Nephron progenitor cell (in vitro differentiated cells): ENCODE results near the gene CALD1.

ENCODE experiments used
- DNase-seq: peaks from one replicate; pipeline ENCODE4 v3.0.0; 2021
- H3K27ac Mint-ChIP-seq: 2 replicates; pipeline ENCODE4 v1.8.0; 2021; ENCODE audit warnings: mild to moderate bottlenecking, moderate library complexity, mixed read lengths
- H3K27me3 Mint-ChIP-seq: 2 replicates; pipeline ENCODE4 v1.8.0; 2021; ENCODE audit warnings: mild to moderate bottlenecking, low read depth, mixed read lengths; ENCODE audit not compliant: poor library complexity
- H3K36me3 Mint-ChIP-seq: 2 replicates; pipeline ENCODE4 v1.8.0; 2021; ENCODE audit warnings: low read depth, mixed read lengths
- H3K4me1 Mint-ChIP-seq: 2 replicates; pipeline ENCODE4 v1.8.0; 2021; ENCODE audit warnings: mixed read lengths
- H3K4me3 Mint-ChIP-seq: 2 replicates; pipeline ENCODE4 v1.8.0; 2021; ENCODE audit warnings: mild to moderate bottlenecking, moderate library complexity, mixed read lengths
- H3K9me3 Mint-ChIP-seq: 2 replicates; pipeline ENCODE4 v1.8.0; 2021; ENCODE audit warnings: mild to moderate bottlenecking, moderate library complexity, mixed read lengths
- TF ChIP-seq, protein P1 (sequence below): fragments of 200-600 bp; sonication (generic); IDR thresholded peaks from 2 replicates; pipeline ENCODE4 v1.5.0; 2021; ENCODE audit warnings: antibody characterized with exemption

CALD1 gene

DNA sequence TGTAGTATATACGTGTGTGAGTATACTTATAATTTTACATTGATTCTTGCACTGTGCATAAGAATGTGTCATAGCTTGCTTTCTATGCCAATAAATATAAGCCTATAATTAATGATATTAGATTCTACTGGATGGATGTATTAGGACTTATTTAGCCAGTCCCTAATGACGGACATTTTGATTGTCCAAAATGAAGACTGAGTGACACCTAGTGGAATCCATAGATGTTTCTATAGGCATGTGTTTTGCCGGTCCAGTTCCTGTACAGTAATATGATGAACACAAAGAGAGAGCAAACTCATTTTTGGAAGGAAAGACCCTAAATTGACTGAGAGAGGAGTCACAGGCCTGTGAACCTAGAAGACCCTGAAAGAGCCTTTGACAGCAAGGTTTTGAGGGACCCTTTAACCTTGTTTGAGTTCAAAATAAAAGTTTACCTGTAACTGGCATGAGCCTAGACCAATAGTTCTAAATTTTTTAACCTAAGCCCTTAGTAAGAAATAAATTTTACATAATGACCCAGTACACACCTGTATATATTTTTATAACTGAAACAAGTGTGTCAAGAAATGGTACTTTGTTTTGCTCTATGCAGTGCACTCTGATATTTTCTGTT lies 164.5 kb downstream of the CALD1 start:
- Mint-ChIP-seq H3K4me3 (no peak overlapping the region), H3K4me1 (no peaks in the 10 kb centered on the region), H3K9me3 (no peaks in the 10 kb centered on the region), H3K27ac (no peak overlapping the region), H3K36me3 (peaks cover 66% of the 10 kb centered on the region), H3K27me3 (no peaks in the 10 kb centered on the region)
- DNase-seq: no peak
- TF ChIP-seq, protein P1, sequence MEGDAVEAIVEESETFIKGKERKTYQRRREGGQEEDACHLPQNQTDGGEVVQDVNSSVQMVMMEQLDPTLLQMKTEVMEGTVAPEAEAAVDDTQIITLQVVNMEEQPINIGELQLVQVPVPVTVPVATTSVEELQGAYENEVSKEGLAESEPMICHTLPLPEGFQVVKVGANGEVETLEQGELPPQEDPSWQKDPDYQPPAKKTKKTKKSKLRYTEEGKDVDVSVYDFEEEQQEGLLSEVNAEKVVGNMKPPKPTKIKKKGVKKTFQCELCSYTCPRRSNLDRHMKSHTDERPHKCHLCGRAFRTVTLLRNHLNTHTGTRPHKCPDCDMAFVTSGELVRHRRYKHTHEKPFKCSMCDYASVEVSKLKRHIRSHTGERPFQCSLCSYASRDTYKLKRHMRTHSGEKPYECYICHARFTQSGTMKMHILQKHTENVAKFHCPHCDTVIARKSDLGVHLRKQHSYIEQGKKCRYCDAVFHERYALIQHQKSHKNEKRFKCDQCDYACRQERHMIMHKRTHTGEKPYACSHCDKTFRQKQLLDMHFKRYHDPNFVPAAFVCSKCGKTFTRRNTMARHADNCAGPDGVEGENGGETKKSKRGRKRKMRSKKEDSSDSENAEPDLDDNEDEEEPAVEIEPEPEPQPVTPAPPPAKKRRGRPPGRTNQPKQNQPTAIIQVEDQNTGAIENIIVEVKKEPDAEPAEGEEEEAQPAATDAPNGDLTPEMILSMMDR: no peak

DNA sequence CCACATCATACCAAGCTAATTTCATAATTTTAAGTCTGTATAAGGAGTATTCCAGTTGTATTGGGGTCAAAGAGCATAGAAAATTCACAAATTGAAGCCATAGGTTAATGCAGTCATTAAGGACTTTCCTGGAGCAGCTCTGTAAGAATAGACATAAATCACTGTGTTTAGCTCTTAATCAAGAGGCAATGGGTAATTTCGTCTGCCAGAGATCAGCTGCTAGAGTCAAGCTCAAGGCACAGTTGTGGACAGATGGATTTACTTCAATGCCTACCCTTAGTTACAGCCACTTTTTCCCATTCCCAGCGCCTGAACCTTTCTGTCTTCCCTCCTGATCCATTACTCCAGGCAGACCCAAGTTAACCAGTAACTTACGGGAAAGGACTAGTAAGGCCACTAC lies 166.3 kb downstream of the CALD1 start:
- DNase-seq: no peak
- H3K27me3 Mint-ChIP-seq: no peaks in the 10 kb centered on the region
- H3K36me3 Mint-ChIP-seq: peaks cover 73% of the 10 kb centered on the region
- H3K4me1 Mint-ChIP-seq: no peaks in the 10 kb centered on the region
- H3K9me3 Mint-ChIP-seq: no peaks in the 10 kb centered on the region
- H3K27ac Mint-ChIP-seq: no peak overlapping the region
- H3K4me3 Mint-ChIP-seq: no peak overlapping the region
- TF ChIP-seq, protein P1: no peak

DNA sequence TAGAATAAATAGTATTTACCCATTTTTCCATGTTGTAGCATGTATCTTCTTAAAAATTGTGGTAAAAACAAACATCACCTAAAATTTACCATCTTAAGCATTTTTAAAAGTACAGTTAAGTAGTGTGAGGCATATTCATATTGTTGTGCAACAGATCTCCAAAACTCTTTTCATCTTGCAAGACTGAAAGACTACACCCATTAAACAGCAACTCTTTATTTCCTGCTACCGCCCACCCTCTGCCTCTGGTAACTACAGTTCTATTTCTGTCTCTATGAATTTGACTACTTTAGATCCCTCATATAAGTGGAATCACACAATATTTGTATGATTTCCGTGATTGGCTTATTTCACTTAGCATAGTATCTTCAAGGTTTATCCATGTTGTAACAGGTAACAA lies 166.8 kb downstream of the CALD1 start:
- no peak overlapping the region for H3K27ac Mint-ChIP-seq
- TF ChIP-seq, protein P1: no peak
- no peaks in the 10 kb centered on the region for H3K27me3 Mint-ChIP-seq
- H3K4me1 Mint-ChIP-seq: no peaks in the 10 kb centered on the region
- no peaks in the 10 kb centered on the region for H3K9me3 Mint-ChIP-seq
- H3K4me3 Mint-ChIP-seq: no peak overlapping the region
- no peak for DNase-seq
- H3K36me3 Mint-ChIP-seq: peaks cover 73% of the 10 kb centered on the region

DNA sequence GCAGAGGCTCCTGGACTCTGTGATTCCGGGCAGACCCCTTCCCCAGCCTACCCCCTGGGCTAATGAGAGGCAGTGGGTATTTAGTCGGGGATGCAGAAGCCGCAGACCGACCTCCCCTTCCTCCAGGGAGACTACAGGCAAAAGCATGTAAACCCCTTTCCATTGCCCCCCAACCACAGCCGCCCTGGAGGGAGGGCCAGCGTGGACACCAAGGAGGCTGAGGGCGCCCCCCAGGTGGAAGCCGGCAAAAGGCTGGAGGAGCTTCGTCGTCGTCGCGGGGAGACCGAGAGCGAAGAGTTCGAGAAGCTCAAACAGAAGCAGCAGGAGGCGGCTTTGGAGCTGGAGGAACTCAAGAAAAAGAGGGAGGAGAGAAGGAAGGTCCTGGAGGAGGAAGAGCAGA lies 167.9 kb downstream of the CALD1 start:
- no peaks in the 10 kb centered on the region for H3K27me3 Mint-ChIP-seq
- no peaks in the 10 kb centered on the region for H3K9me3 Mint-ChIP-seq
- H3K4me3 Mint-ChIP-seq: no peak overlapping the region
- H3K36me3 Mint-ChIP-seq: peaks cover 71% of the 10 kb centered on the region
- H3K27ac Mint-ChIP-seq: no peak overlapping the region
- DNase-seq: no peak
- TF ChIP-seq, protein P1: no peak
- H3K4me1 Mint-ChIP-seq: no peaks in the 10 kb centered on the region

DNA sequence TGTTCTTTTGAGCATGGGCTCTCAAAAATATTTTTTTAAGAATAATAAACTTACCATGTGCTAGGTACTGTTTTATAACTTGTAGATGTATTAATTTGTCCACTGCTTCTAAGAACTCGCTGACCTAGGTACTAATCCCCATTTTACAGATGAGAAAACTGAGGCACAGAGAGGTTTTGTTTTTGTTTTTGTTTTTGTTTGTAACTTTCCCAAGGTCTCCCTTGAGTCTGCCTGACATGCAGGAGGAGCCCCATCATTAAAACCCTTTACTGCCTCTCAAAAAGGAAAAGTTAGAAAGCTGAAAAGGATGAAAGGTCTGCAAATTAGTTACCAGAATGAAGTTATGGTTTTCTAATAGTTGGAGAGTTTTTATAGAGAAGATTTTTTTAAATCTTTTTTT lies 168.4 kb downstream of the CALD1 start:
- peaks cover 70% of the 10 kb centered on the region for H3K36me3 Mint-ChIP-seq
- no peaks in the 10 kb centered on the region for H3K27me3 Mint-ChIP-seq
- H3K27ac Mint-ChIP-seq: no peak overlapping the region
- no peak for DNase-seq
- H3K9me3 Mint-ChIP-seq: no peaks in the 10 kb centered on the region
- no peaks in the 10 kb centered on the region for H3K4me1 Mint-ChIP-seq
- TF ChIP-seq, protein P1: no peak
- no peak overlapping the region for H3K4me3 Mint-ChIP-seq

DNA sequence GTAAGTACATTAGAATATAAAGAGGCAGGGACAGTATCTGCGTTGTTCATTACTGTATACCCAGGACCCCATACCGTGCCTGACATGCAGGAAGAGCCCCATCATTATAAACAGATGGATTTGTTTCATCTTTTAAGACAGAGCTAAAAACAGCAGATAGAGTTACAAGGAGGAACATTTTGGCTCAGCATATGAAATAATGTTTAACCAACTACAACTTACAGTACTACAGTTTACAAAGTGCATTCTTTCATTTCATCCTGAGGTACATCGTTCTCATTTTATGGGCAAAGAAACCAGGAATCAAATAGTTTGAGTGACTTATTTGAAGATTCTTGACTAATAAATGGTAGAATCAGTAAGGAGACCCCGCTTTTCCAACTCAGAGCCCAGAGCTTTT lies 168.8 kb downstream of the CALD1 start:
- no peak overlapping the region for H3K4me3 Mint-ChIP-seq

More for the DNA sequence above, 168.8 kb downstream of the CALD1 start:
- Mint-ChIP-seq H3K4me1 (no peaks in the 10 kb centered on the region), H3K27ac (no peak overlapping the region), H3K36me3 (peaks cover 67% of the 10 kb centered on the region), H3K27me3 (no peaks in the 10 kb centered on the region), H3K9me3 (no peaks in the 10 kb centered on the region)
- TF ChIP-seq, protein P1: no peak
- no peak for DNase-seq
